ENCODE measurements around the gene RAC3.

- TF ChIP-seq, protein P1, sequence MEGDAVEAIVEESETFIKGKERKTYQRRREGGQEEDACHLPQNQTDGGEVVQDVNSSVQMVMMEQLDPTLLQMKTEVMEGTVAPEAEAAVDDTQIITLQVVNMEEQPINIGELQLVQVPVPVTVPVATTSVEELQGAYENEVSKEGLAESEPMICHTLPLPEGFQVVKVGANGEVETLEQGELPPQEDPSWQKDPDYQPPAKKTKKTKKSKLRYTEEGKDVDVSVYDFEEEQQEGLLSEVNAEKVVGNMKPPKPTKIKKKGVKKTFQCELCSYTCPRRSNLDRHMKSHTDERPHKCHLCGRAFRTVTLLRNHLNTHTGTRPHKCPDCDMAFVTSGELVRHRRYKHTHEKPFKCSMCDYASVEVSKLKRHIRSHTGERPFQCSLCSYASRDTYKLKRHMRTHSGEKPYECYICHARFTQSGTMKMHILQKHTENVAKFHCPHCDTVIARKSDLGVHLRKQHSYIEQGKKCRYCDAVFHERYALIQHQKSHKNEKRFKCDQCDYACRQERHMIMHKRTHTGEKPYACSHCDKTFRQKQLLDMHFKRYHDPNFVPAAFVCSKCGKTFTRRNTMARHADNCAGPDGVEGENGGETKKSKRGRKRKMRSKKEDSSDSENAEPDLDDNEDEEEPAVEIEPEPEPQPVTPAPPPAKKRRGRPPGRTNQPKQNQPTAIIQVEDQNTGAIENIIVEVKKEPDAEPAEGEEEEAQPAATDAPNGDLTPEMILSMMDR (conservative IDR thresholded peaks at IDR 0.05; ENCODE audit: low read depth, low read length) = no peak
- no peak for TF ChIP-seq EZH2 (IDR thresholded peaks at IDR 0.05; ENCODE audit: borderline replicate concordance, low read depth, low read length, poor library complexity, severe bottlenecking)
These were observed 51.0 kb downstream of the RAC3 start for GRCh38 chr17:82082456-82082855.
